GM12892 (cell line): Measurements from ENCODE around the gene TCP11.

Source experiments
- POLR2A ChIP-seq: IDR thresholded peaks from 2 replicates; pipeline ENCODE4 v1.6.1; 2011; ENCODE audit warnings: low read depth, low read length, control low read depth
- POLR2AphosphoS5 ChIP-seq: IDR thresholded peaks from 2 replicates; pipeline ENCODE4 v1.6.1; 2011; ENCODE audit warnings: low read depth, low read length, control low read depth
- TAF1 ChIP-seq: IDR thresholded peaks from 2 replicates; pipeline ENCODE4 v1.6.1; 2011; ENCODE audit warnings: low read depth, mild to moderate bottlenecking, control low read depth, low read length, borderline replicate concordance

DNA sequence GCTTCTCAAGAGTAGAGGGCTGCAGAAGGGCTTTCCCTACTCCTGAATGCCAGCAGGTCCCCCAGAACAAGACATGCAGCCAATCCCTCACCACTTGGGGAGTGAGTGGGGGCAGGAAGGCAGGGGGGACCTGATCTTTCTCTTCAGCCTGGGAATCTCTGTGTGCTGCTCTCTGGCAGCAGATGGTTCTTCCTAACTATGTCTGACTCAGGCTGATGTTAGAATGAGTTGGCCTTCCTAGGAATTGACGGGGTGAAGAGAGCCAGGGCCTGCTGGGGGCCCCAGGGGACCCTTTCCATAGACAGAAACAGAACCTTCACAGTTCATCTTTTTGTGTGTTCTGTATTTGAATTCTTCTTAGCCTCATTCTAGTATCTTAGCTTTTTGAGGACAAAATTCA lies 29.0 kb upstream of the TCP11 start:
- TF ChIP-seq POLR2A (no peak), TAF1 (no peak), POLR2AphosphoS5 (no peak)
